ENCODE results near the gene RAB8B.

The RAB8B gene

GRCh38 chr15:63313825-63314224, 124.4 kb downstream of the RAB8B start:
- Histone ChIP-seq H3K4ac (ENCODE audit: low read depth, low read length) (no peak overlapping the region), H4K91ac (ENCODE audit: low read depth, low read length) (no peak overlapping the region), H2AK5ac (ENCODE audit: low read length) (no peak overlapping the region), H3K23ac (ENCODE audit: low read length) (no peak overlapping the region), H3K4me2 (ENCODE audit: low read length) (no peak overlapping the region), H2BK5ac (ENCODE audit: low read depth, low read length, poor library complexity) (no peak overlapping the region), H3K79me2 (ENCODE audit: control insufficient read depth, insufficient read depth, low read length, poor library complexity) (no peaks in the 10 kb centered on the region), H3K4me1 (ENCODE audit: control insufficient read depth in 1 of 2, insufficient read depth in 2 of 2, low read length in 2 of 2) (peaks cover 0 to 2% of the 10 kb centered on the region in 2 experiments), H3K9ac (ENCODE audit: low read length) (no peak overlapping the region), H4K8ac (ENCODE audit: low read depth, low read length) (no peak overlapping the region), H4K12ac (ENCODE audit: low read depth, low read length) (no peak overlapping the region), H3K36me3 (ENCODE audit: control insufficient read depth in 1 of 2, insufficient read depth in 2 of 2, low read length in 2 of 2) (no peaks in the 10 kb centered on the region), H3K18ac (ENCODE audit: low read length) (no peak overlapping the region), H2BK120ac (ENCODE audit: insufficient read depth, low read length, poor library complexity) (no peak overlapping the region), H2BK12ac (ENCODE audit: low read length) (no peak overlapping the region), H3K4me3 (ENCODE audit: low read depth, low read length) (no peak overlapping the region), H3K79me1 (ENCODE audit: low read length) (no peaks in the 10 kb centered on the region), H3K27ac (ENCODE audit: low read depth, low read length) (no peak overlapping the region), H3K14ac (ENCODE audit: low read length) (no peak overlapping the region), H2AFZ (ENCODE audit: insufficient read depth, low read length, poor library complexity) (no peak overlapping the region), H3K27me3 (ENCODE audit: insufficient read depth, low read length) (no peaks in the 10 kb centered on the region), H3K9me3 (ENCODE audit: insufficient read depth, low read depth, low read length) (no peaks in the 10 kb centered on the region)
- no peak for DNase-seq
- no CpG with 5 or more reads among the region's 4 CpGs for WGBS (ENCODE audit: extremely low coverage, insufficient coverage, insufficient read length)

GRCh38 chr15:63314409-63314808, 125.0 kb downstream of the RAB8B start:
- H2BK120ac ChIP-seq (ENCODE audit: insufficient read depth, low read length, poor library complexity): no peak overlapping the region
- no peak for DNase-seq
- H3K23ac ChIP-seq (ENCODE audit: low read length): no peak overlapping the region
- WGBS (ENCODE audit: extremely low coverage, insufficient coverage, insufficient read length): no CpG with 5 or more reads among the region's 2 CpGs
- no peak overlapping the region for H4K91ac ChIP-seq (ENCODE audit: low read depth, low read length)
- no peak overlapping the region for H2BK5ac ChIP-seq (ENCODE audit: low read depth, low read length, poor library complexity)
- no peak overlapping the region for H2BK12ac ChIP-seq (ENCODE audit: low read length)
- no peak overlapping the region for H3K4ac ChIP-seq (ENCODE audit: low read depth, low read length)
- no peak overlapping the region for H3K14ac ChIP-seq (ENCODE audit: low read length)
- no peak overlapping the region for H3K9ac ChIP-seq (ENCODE audit: low read length)
- peaks cover 0 to 1% of the 10 kb centered on the region in 2 experiments for H3K4me1 ChIP-seq (ENCODE audit: control insufficient read depth in 1 of 2, insufficient read depth in 2 of 2, low read length in 2 of 2)
- H3K4me3 ChIP-seq (ENCODE audit: low read depth, low read length): no peak overlapping the region
- no peaks in the 10 kb centered on the region for H3K9me3 ChIP-seq (ENCODE audit: insufficient read depth, low read depth, low read length)
- H2AFZ ChIP-seq (ENCODE audit: insufficient read depth, low read length, poor library complexity): no peak overlapping the region
- no peaks in the 10 kb centered on the region for H3K79me2 ChIP-seq (ENCODE audit: control insufficient read depth, insufficient read depth, low read length, poor library complexity)
- H3K36me3 ChIP-seq (ENCODE audit: control insufficient read depth in 1 of 2, insufficient read depth in 2 of 2, low read length in 2 of 2): no peaks in the 10 kb centered on the region
- H4K12ac ChIP-seq (ENCODE audit: low read depth, low read length): no peak overlapping the region
- H3K18ac ChIP-seq (ENCODE audit: low read length): no peak overlapping the region
- no peak overlapping the region for H2AK5ac ChIP-seq (ENCODE audit: low read length)
- no peak overlapping the region for H3K27ac ChIP-seq (ENCODE audit: low read depth, low read length)
- no peaks in the 10 kb centered on the region for H3K27me3 ChIP-seq (ENCODE audit: insufficient read depth, low read length)
- H4K8ac ChIP-seq (ENCODE audit: low read depth, low read length): no peak overlapping the region
- no peak overlapping the region for H3K4me2 ChIP-seq (ENCODE audit: low read length)
- H3K79me1 ChIP-seq (ENCODE audit: low read length): no peaks in the 10 kb centered on the region

Data from trophoblast cell (in vitro differentiated cells and primary cell).